Epithelial cell of esophagus (primary cell): ENCODE data around the gene PLB1.

Source experiments
- DNase-seq: peaks from one replicate; pipeline ENCODE4 v3.0.0; 2010; ENCODE audit warnings: low read depth
- H3K4me3 ChIP-seq: 2 replicates; pipeline ENCODE4 v1.5.1; 2011; ENCODE audit warnings: mild to moderate bottlenecking, low read length, control low read depth
- CTCF ChIP-seq: IDR thresholded peaks from 2 replicates; pipeline ENCODE4 v1.5.1; 2011; ENCODE audit warnings: low read depth, mild to moderate bottlenecking, low read length, control low read depth, inconsistent platforms; ENCODE audit not compliant: insufficient read depth; ENCODE audit errors: missing control alignments

PLB1 gene

GRCh38 chr2:28496781-28497180, 921 bp downstream of the PLB1 start:
- no peak for DNase-seq
- TF ChIP-seq CTCF: no peak

GRCh38 chr2:28497206-28497605, 1.3 kb downstream of the PLB1 start:
- no peak overlapping the region for H3K4me3 ChIP-seq
- DNase-seq: no peak
- TF ChIP-seq CTCF: no peak

More at GRCh38 chr2:28496781-28497180, 921 bp downstream of the PLB1 start:
- H3K4me3 ChIP-seq: no peak overlapping the region

- no peak for DNase-seq
- no peak overlapping the region for H3K4me3 ChIP-seq
- TF ChIP-seq CTCF: no peak
These were observed 3.4 kb downstream of the PLB1 start for GRCh38 chr2:28499282-28499681.

DNA sequence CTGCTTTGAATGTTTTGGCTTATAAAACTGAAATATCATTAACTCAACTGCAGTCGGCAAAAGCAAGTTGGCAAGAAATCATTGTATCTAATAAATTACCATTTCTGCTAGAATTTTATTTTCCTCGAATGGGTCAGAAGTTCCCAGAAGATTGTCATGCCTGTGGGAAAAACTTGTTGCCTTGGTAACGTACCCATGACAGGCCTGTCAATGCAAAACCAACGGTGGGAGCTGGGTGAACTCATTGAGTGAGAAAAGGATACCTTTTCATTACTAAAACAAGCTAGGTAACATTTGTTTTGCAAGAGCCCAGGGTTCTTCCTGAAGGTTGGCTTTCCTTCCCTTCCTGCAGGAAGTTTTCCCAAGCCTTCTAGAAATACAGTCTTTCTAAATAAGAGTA, 9.5 kb downstream of the PLB1 start:
- no peak for DNase-seq
- H3K4me3 ChIP-seq: no peak overlapping the region
- TF ChIP-seq CTCF: no peak

- no peak for DNase-seq
- no peak overlapping the region for H3K4me3 ChIP-seq
These were observed 10.5 kb downstream of the PLB1 start for GRCh38 chr2:28506112-28506910.

DNA sequence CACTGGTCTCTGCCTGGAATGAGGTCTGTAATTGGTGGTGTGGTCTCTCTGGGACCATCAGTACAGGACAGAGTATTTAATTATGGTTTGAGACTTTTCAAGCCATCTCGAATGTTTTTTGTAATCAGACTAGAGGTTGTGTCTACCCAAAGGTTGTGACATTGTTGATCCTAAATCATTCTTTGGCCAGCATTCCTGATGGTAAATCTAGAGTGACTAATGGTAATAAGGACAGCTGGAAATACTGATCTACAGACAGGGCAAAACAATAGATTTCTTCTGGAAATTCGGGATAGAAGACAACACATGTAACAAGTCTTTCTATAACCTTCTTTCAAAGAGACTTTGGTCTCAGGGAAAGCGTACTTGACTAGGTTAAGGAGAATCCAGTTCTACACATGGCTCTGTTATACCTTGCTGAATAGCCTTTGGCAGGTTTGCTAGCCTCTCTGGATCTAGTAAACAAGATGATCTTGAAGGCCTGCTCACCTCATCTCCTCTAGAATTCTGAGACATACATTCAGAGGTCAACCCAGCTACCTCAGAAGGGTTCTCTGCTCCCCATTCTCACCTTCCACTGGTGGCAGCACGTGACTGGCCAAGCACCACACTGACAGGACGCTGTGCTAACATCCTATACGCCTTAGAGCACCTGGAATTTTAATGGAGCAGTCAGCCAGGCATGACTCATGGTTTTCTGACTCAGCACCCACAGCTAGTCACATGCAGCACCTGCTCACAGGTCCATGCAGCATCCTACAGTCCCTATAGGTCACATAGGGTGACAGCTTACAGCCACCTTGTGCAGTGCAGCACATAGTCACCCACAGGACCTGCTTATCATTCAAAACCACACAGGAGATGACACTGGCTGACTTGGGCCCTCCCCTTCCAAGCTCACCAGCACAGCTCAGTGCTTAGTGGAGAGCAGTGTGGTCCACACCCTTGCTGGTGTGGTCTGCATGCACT, 12.2 kb downstream of the PLB1 start:
- DNase-seq: peak; percentile 95
- no peak overlapping the region for H3K4me3 ChIP-seq
- TF ChIP-seq CTCF: no peak

More at GRCh38 chr2:28506112-28506910, 10.5 kb downstream of the PLB1 start:
- no peak for TF ChIP-seq CTCF
